ENCODE data around the gene SH3BP5L.
"Not testable (repeated sequence)": the region's sequence is repeated elsewhere in the genome, so short reads cannot be mapped to it uniquely, and the experiment has no call there.

SH3BP5L gene

GRCh38 chr1:248808876-248809275 is 16.8 kb downstream of the SH3BP5L start:
- no peak for DNase-seq

GRCh38 chr1:248807067-248807737 is 18.5 kb downstream of the SH3BP5L start:
- peak; percentile 61 for DNase-seq

- no peak for DNase-seq
These were observed 19.8 kb downstream of the SH3BP5L start for GRCh38 chr1:248805876-248806275.

- DNase-seq, result no peak
These were observed 20.7 kb downstream of the SH3BP5L start for GRCh38 chr1:248804771-248805681.

- not testable (repeated sequence) for DNase-seq
These were observed 22.2 kb downstream of the SH3BP5L start for GRCh38 chr1:248803501-248803900.

GRCh38 chr1:248802454-248802853 is 23.3 kb downstream of the SH3BP5L start:
- no peak for DNase-seq

- no peak for DNase-seq
These were observed 25.3 kb downstream of the SH3BP5L start for GRCh38 chr1:248800459-248800858.

GRCh38 chr1:248798791-248799190 is 26.9 kb downstream of the SH3BP5L start:
- no peak for DNase-seq

GRCh38 chr1:248794663-248795062 is 31.1 kb downstream of the SH3BP5L start:
- DNase-seq, result not testable (repeated sequence)

GRCh38 chr1:248793592-248793991 is 32.1 kb downstream of the SH3BP5L start:
- no peak for DNase-seq

GRCh38 chr1:248792342-248792741 is 33.4 kb downstream of the SH3BP5L start:
- DNase-seq, result no peak

GRCh38 chr1:248791010-248791409 is 34.7 kb downstream of the SH3BP5L start:
- no peak for DNase-seq

- DNase-seq, result no peak
These were observed 35.3 kb downstream of the SH3BP5L start for GRCh38 chr1:248790456-248790855.

- DNase-seq, result not testable (repeated sequence)
These were observed 36.4 kb downstream of the SH3BP5L start for GRCh38 chr1:248789337-248789736.

GRCh38 chr1:248788327-248788726 is 37.4 kb downstream of the SH3BP5L start:
- no peak for DNase-seq

GRCh38 chr1:248787430-248787829 is 38.3 kb downstream of the SH3BP5L start:
- DNase-seq, result no peak

GRCh38 chr1:248786156-248786555 is 39.6 kb downstream of the SH3BP5L start:
- DNase-seq, result no peak

- no peak for DNase-seq
These were observed 42.3 kb downstream of the SH3BP5L start for GRCh38 chr1:248783367-248783766.

GRCh38 chr1:248782416-248783141 is 43.1 kb downstream of the SH3BP5L start:
- no peak for DNase-seq

- no peak for DNase-seq
These were observed 46.4 kb downstream of the SH3BP5L start for GRCh38 chr1:248779350-248779749.

- no peak for DNase-seq
These were observed 46.8 kb downstream of the SH3BP5L start for GRCh38 chr1:248778906-248779305.

- DNase-seq, result no peak
These were observed 48.7 kb downstream of the SH3BP5L start for GRCh38 chr1:248776991-248777390.

GRCh38 chr1:248775441-248775840 is 50.3 kb downstream of the SH3BP5L start:
- DNase-seq, result no peak

Data from stimulated activated CD4-positive, alpha-beta T cell treated with anti-CD3 and anti-CD28 coated beads, Interleukin-4, amount 100 ng/mL, for 1 hour (primary cell).